ENCODE measurements around the gene CCDC68. TPM values are rescaled to one million over a fixed set of nuclear protein-coding genes. Genes with fewer than 3 reads are reported as not detected.

CCDC68 gene
- total and polyA plus RNA-seq, 2 of the 8 experiments (the other 6 are each of a cell fraction or from before 2014, with no cell fraction given): 0.06 to 0.80 TPM

- TF ChIP-seq RAD21 (IDR thresholded peaks at IDR 0.05 in 1 of 2, conservative IDR thresholded peaks at IDR 0.05 in 1 of 2; ENCODE audit: low read depth in 2 of 2, low read length in 2 of 2) (no peak), RFX5 (IDR thresholded peaks at IDR 0.05; ENCODE audit: borderline replicate concordance, low read depth, low read length) (no peak), ASH2L (IDR thresholded peaks at IDR 0.05; ENCODE audit: low read length) (no peak), NANOG (IDR thresholded peaks at IDR 0.05; ENCODE audit: insufficient read depth, low read depth, low read length, poor library complexity, severe bottlenecking) (no peak), SUZ12 (IDR thresholded peaks at IDR 0.05; ENCODE audit: low read length) (no peak)
Measured at GRCh38 chr18:54900290-54900689, 59.0 kb downstream of the CCDC68 start (continued).

Data from H1 (cell line).